Measurements from ENCODE around the gene RIMS3.

RIMS3 gene

DNA sequence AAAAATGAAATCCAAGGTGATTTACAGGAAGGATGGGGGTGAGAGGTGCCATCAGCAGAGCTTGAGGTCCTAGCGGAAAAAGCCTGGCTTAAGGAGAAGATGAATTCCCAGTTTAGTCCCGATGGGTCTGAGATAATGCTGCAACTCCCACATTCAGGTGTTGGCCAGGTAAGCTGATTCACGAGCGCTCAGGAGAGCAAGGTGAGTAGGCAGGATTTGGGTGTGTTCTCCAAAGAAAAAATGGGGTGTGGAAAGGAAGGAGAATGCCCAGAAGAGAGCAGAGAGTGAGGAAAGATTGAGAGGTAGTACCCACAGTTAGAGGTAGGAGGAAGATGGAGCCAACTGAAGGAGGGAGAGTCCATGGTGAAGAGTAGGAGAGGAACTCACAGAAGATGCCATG lies 12.5 kb downstream of the RIMS3 start:
- DNase-seq, result no peak

DNA sequence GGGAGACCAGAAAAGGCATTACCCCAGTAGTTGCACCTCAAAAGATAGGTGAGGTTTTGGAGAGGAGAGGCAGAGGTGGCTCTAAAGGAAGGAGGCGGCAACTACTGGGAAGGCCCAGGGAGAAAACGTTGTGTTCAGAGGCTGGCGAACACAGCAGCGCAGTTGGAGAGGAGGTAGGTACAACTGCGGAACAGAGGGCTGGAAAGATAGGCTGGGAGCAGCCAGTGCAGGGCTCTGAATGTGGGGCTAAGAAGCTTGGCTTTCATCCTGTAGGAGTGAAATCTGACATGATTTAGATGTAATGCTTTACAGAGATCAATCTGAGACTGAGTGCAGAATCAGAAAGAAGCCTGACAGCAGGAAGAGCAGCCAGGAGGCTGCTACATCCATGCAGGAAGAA lies 13.0 kb downstream of the RIMS3 start:
- no peak for DNase-seq

DNA sequence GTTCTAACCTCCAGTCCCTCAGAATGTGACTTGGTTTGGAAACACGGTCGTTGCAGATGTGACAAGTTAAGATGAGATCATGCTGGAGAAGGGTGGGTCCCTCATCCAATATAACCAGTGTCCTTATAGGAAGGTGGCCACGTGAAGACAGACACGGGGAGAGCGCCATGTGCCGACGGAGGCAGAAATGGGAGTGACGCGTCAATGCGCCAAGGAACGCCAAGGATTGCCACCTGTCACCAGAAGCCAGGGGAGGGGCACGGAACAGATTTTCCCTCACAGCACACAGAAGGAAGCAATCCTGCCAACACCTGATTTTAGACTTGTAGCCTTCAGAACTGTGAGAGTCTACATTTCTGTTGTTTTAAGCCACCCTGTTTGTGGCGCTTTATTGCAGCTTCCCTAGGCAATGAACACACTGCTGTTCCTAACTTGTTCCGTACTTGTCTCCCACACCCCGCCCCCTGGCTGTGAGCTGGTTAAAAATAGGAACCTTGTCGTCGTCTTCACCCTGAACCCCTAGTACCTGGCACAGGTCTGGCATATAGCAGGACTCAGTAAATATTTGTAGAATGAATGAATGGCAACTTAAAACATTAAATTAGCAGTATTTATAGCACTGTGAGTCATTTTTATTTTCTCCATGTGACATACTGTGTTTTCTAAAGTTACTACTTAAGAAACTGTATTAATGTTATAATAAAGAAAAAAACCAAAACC lies 14.2 kb downstream of the RIMS3 start:
- no peak for DNase-seq

DNA sequence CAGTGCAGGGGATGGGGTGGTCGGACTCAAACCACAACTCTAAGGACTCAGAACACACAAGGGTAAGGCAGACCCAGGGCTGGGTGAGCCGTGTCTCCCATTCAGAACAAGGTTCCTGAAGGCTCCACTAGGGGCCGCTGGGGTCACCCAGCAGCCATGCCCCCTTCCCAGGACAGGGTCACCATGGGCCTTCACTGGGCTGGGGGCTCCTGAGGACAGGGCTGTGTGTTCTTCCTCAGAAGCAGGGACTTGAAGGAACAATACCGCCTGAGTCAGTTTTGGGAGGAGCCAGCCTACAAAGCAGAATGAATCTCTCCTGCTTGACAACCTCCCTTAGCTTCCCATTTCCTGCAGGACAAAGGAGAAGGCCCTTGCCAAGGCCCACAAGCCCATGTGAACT lies 15.4 kb downstream of the RIMS3 start:
- no peak for DNase-seq

DNA sequence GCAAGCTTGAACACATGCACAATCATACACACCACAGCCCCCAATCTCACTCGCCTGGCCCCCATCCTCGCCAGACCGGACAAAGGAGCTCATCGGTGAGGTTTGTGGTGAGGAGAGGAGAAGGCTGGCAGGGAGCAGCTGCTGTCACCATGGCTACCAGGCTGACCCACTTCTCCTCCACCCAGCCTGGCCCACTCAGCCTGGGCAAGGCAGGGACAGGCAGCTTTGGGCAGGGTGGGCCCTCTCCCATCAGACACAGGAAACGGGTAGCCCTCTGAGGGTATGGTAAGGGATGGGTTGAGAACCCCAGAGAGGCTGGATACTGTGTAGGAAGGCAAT lies 15.9 kb downstream of the RIMS3 start:
- no peak for DNase-seq

DNA sequence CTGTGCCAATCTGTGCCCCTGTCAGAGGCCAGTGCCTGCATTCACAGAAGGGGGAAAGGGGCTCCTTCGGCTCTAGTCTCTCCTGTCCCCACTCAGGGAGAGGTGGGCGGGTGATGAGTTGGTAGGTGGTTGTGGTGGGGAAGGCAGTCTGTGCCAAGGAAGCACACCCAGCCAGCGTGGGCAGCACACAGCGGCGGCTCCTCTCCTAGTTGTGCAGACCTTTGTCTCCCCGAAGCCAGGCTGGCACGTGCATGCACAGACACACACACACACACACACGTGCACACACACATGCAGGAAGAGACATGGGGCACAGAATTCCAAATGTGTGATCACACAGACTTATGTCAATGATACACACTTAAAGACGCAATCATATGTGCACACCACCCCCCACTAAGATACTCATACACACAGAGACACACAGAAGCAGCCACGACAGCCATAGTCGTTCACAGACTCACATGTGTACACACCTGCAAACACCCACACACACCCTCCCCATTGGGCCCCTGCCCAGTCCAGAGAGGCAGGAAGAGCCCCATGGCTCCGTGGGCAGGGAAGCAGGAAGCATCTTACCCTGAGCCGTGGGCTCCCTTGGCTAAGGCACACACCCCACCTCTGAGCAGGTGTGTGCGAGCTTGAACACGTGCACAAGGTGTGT lies 16.4 kb downstream of the RIMS3 start:
- no peak for DNase-seq

DNA sequence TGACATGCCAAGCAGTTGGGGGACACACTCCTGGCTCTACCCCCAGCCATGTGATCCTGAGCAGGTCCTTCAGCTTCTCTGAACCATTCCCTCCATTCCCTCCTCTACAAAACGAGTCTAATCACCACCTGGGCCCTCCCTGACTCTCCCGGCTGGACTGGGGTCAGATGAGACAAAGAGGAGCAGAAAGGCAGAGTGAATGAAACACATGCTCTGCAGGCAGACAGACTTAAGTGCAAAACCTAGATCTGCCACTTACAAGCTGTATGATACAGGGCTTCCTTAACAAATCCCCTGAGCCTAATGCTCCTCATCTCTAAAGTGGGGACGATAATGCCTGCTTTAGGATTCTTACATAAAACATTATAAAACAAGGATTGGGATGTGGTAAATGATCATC lies 17.3 kb downstream of the RIMS3 start:
- no peak for DNase-seq

DNA sequence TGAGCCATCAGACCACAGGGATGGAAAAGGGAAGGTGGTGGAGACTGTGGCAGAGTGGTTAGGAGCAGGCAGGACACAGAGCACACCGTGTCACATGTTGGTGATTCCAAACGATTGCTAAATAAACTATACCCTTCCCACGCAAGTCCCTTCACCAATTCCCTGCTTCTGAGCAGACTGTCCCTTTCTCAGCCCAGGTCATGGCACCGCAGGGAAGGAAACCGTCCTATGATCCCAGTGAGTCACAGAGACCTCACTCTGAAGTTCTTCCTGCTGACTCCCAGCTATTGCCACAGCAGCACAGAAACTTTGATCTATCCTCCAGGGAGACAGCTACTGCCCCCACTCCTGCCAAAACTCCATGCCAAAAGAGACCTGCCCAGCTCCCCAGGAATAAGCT lies 19.2 kb downstream of the RIMS3 start:
- no peak for DNase-seq

DNA sequence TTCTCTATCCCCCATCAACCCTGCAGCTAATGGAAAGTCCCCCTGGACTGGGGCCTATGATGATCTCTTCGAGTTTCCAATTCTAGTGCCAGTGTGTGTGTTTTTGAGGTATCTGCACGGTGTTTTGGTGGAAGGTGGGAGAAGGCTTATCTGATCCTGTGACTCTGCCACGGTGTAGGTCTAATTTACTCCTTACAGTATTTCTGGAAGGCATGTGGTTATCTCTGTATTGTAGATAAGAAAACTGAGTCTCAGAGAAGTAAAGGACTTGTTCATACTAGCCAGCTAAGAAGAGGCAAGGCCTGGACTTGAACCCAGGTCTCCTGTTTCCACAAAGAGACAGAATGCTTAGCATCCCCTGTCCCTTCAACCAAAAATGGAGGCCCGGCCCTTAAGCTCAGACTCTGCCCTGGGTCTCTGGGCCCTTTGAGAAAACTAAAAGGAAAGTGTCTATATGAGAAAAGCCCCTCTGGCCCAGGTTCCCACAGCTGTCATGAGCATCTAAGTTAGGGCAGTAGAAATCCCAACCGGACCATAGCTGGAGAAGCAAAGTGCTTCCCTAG lies 20.3 kb downstream of the RIMS3 start:
- DNase-seq, result no peak

DNA sequence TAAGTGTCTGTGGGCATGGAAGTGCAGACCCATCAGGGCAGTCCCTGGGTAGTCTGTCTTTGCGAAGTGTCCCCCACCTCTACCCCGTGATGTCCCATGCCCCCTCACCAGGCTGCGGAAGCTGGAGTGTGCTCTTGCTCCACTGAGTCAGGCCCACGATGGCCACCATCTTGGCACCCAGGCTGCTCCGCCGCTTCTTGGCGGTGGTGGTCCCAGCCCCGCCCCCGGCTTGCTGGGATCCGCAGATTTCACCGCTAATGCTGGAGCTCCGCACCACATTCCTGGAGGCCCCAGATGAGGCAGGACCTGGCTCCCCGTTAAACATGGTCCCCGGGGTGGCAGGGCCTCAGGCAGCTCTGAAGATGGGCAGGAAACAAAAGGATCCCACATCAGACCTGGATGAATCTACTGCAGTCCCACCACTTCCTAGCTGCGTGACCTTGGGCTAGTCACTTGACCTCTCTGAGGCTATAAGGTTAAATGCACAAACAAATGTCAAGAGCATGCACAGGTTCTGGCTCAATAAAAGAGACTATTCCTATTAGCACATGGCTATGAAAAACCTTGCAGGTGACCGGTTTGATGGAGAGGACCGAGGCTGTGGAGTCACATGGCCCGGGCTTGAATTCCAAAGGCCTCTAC lies 23.8 kb downstream of the RIMS3 start:
- DNase-seq, result no peak

DNA sequence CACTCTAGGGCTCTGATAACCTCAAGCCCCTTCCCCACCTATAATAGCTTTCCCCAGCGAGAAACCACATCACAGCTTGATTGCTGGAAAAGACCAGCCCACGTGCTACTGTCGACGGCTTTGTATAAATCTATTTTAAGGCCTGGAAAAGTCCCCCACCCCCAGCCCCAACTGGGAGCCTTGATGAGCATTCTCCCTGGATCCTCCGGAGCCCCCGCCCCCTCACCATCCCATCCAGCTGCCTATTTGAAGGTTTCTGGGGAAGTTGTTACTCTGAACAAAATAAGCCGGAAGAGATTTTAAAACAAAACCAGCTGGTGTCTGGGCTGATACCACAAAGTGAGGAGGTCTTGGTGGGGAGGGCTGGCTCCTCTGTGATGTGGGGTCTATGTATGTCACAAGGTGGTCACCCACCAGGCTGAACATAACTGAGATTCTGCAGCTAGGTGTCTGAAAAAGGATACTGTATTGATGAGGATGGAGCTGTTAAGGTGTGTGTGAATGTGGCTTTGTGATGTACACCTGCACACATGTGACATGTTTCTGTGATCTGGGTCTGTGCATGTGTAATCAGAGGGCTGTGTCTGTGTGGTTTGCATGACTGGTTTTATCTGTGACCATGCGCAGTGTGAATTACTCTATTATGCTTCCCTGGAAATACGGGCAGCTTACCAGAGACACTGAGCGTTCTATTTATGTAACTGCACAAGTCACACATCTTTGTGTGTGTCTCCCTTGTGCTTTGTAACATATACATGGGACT lies 25.0 kb downstream of the RIMS3 start:
- no peak for DNase-seq

DNA sequence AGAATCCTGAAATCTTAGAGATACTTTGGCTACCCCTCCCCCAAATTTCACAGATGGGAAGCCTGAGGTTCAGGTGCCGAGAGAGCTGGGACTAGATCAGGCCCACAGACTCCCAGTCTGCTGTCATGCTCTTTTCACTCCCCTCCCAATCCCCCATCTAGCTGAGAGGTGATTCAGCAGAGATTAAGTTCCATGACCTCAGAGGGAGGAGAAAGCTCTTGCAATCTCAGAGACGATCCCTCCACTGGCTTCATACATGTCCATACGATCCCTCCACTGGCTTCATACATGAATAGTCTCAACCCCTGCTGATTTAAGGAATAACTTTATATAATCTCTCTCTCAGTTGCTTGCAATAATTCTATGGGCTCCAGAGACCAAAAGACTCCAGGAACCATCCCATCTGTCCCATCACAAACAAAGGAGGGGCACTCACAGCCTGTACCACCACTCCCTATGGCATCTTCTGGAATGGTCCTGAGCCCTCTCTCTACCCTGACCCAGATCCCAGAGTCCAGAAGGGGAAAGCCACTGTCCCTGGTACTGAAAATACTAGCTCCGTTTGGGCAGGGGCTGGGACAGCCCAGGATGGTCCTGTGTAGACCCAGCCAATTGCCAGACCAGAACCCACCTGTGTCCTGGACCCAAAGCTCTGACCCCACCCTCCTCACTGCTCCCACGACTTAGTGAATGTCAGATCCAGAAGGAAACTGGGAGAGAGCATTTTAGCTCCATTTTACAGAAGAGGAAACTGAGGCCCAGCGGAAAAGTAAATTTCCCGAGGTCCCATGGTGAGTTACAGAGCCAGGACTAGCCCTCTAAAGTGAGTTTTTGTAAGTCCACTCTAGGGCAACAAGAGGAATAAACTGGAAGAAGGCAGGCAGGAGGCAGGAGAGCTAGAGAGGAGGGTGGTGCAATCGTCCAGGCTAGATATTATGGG lies 27.1 kb downstream of the RIMS3 start:
- no peak for DNase-seq

DNA sequence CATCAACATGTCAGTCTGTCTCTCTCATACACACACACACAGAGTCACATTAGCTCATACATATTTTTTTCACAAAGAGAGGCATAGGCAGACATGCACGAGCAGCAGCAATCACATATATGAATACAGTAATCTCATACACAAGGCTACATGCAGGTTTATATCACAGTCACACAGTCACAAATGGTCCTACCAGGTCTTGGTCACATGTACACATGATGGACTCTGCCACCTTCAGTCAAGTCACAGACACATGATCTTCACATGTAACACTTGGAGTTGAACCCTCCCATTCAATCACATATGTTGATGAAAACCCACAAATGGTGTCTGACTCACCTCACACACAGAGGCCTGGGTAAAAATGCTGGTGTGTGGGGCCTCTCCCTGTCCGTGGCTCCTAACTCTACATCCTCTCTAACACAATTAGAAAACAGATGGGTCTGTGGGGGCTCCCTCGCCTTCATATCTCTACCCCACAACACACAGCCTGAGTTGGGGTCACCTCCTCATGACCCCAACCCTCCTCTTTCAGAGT lies 27.9 kb downstream of the RIMS3 start:
- no peak for DNase-seq

DNA sequence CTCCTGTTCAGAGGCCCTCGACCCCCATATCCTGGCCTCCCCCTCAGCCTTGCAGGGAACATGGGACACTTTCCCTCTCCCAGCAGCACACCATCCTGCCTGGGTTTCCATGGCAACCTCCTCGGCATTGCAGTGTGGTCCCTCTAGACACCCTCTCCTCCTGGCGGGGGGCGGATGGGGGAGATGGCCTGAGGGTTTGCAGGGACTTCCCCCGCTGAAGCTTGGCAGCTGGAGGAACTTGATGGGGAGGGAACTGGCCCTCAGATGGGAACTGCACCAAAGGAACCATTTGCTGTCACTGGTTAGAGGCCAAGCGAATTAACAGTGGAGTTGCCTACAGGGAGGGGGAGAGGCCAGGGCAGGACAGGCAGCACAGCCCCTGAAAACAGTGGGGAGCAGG lies 28.7 kb downstream of the RIMS3 start:
- no peak for DNase-seq

DNA sequence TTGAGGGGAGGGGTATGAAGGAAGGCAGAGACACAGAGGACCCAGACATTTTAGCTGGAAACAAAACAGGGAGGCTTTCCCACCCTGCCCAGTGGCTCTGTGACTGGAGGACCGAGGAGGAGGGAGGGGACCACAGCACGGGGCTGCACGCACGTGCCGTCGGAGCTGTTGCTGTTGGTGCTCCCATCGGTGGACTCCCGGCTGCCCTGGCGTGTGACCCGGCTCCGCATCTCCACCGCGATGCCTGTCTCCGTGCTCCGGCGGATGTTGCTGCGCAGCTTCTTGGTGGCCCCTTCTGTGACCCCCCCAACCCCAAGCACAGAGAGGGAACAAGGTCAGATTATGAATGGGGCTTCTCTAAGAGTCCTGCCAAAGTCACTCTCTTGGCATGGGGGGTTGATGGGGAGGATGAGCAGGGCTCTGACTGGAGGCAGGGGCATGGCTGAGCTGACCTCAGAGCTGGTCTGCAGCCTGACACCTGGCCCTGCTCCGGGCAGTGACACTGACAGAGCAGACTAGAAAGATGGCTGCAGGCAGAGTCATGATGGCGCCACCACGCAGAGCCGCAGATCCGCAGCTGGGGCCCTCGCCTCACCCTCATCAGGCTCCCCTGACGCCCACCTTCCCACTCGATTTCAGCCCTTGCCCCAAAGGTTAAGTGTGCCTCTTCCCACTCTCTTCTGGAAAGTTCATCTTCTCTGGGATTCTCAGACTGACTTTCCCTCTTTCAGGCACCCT lies 29.6 kb downstream of the RIMS3 start:
- no peak for DNase-seq

DNA sequence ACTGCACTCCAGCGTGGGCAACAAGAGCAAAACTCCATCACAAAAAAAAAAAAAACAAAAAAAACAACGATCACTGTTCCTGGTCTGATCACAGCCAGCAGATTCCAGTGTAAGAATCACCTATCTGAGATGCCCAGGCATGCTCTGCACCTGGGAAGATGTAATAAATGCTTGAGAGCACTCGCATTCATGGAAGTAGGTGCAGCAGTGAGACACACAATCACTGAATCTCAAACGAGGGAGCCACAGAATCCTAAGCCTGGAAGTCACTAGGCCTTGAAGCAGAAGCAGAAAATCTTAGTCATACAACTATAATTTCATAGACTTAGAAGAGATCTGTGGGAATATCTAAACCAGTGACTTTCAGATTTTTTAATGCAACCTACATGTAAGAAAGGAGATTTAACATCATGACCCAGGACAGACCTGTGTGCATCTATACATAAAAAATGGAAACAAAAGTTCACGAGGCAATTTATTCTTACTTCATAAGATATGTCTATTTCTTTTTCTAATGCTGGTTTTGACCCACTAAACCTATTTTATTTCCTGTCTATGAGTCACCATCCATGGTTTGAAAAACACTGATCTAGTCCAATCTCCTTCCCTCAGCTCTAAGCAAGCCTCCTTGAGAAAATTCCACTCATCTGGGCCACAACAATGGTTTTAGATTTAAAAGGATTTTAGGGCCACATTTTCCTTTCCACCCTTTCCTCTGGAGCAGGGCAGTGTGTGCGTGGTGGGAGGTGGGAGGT lies 30.4 kb downstream of the RIMS3 start:
- no peak for DNase-seq

DNA sequence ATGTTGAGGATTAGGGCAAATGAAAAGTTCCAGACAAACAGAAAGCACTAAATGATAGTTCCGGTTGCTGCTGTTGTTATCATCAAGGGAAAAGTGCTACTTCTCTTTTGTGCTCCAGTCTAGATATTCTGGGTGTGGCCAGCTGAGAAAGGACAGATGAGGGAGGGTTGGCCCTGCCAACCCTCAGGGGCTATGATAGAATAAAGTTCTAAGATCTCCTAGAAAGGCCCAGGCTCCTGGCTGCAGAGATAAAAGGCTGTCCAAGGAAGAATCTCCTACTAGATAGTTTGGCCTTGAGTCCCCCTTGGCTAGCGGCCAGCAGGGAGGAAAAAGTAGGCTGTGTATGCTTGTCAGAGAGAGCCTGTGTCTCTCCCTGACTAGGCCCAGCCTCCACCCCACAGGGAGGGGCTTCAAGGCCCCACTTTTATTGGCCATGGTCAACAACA lies 31.5 kb downstream of the RIMS3 start:
- no peak for DNase-seq

DNA sequence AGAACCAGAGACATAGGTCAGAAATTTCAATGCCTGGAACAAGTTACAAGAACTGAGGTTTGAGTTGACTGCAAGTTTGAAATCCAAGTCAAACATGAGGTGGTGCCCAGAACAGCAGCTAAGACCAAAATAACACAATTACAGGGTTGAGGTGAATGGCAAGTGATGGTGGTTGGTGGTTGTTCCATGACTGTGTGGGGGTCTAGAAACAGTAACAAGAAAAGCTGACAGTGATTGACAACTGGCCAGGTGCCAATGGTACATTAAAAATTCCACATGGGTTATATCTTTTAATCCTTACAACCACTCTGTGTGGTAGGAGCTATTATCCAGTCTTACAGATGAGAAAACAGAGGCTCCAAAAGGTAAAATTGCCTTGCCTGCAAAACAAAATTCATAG lies 32.0 kb downstream of the RIMS3 start:
- DNase-seq, result no peak

DNA sequence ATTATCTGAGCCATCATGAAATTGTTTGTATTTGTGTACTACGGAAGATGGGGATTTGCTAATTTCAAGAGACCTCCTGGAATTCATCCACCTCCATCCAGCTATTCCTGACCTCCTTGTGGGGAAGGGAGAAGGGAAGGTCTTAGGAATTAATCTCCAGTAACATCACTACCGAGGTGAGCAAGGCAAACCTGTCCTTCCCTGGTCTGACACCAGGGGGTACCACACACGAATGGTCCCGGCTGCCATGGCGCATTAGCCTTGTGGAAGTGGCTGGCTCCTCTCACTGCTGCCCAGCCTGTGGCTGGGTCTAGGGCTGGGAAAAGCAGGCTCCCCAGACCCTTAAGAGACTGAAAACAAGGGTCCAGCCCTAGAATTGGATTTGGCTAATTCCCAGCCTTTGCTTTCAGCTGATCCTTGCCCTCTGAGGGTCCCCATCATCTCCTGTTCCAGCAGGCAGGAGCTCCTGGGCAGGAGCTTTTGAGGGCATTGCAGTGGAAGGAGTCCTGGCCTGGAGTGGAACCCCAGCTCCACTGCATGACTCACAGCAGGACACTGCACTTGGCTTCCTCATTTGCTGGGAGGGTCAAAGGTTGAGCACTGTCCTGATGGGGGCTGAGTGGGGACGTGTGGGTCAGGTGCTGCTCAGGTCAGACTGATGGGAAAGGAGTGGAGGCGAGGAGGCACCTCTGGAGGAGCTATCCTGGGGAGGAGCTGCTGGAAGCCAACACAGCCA lies 34.8 kb downstream of the RIMS3 start:
- DNase-seq, result peak in 2 of 5 donors; percentile 5 to 15
